ENCODE data around the gene SS18L1.
"Not testable (repeated sequence)": the region's sequence is repeated elsewhere in the genome, so short reads cannot be mapped to it uniquely, and the experiment has no call there.

SS18L1 gene

DNA sequence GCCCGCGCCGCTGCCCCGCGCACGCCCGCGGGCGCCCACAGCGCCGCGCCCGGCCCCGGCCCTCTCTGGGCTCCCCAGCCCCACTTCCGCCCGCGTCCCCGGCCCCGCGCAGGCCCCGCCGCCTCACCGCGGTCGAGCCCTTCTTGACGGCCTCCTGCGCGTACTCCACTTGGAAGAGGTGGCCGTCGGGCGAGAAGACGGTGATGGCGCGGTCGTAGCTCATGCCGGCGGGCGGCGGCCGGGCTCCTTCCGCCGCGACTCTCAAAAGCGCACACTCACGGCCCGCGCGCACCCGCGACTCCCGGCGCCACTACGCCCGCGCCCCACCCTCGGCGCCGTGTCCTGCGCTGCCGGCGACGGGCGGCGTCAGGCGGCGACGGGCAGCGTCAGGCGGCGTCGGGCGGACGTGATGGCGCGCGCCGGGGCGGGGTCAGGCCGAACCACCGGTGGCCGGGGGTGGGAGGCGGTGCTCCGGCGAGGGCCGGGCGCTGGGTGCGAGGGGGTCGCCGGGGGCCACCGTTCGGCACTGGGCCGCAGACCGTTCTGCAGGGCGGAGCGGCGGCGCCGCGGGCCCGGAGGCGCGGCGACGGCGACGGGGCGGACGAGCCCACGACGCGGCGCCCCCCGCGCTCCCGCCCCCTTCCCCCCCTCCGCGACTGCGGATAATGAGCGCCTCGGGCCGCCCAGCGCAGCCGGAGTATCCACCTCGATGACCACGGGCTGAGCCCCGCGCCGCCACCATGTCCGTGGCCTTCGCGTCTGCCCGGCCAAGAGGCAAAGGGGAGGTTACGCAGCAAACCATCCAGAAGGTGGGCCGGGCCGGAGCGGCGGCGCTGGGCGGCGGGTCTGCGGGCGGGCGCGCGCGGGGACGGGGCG is at the start of gene SS18L1, which contains the start of gene PSMA7:
TSS of gene SS18L1 (plus strand) at position 689 of the 876 bp plus-strand sequence. CDS start at position 741, 52 bp downstream.
TSS of gene PSMA7 (minus strand) at position 314 of the 876 bp plus-strand sequence. CDS start at position 223, 91 bp downstream.
- DNase-seq (ENCODE audit: low spot score), result peak; percentile 96

GRCh38 chr20:62096421-62097380 is 46.9 kb upstream of the SS18L1 start:
- no peak for DNase-seq (ENCODE audit: low spot score)

DNA sequence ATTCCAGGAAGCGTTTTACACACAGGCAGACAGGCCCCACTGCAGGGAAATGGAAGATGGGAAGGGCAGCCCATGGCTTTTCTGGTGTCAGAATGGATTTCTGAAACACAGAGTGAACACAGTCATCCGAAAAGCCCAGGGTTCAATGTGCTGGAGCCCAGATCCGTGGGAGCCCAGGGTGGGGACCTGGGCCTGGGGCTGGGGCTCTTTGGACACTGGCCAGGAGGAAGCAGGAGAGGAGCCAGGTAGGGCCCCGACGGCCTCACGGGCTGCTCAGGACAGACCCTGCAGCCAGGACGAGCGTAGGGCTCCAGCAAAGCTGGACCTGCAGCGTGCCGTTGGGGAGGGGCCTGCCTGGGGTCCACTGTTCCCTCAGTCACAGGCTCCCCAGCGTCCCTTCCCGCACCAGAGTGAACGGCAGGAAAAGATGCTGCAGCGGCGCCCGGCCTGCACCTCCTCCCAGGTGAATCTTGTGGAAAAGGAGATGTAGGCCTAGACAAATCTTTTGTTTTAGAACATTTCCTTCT is 45.6 kb upstream of the SS18L1 start:
- no peak for DNase-seq (ENCODE audit: low spot score)

DNA sequence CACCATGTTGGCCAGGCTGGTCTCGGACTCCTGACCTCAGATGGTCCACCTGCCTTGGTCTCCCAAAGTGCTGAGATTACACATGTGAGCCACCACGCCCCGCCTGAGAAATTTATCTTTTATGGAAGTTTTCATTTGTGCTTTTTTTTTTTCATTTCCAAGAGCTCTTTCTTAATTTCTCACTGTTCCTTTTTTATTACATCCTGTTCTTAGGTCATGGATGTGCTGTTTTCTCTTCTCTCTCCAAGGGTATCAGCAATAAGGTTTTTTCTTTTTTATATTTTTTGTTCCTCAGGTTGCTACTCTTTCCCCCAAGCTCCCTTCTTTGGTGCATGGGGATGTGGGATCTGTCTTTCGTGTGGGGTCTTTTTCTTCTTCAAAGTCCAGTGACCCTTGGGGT is 42.5 kb upstream of the SS18L1 start:
- DNase-seq (ENCODE audit: low spot score), result no peak

DNA sequence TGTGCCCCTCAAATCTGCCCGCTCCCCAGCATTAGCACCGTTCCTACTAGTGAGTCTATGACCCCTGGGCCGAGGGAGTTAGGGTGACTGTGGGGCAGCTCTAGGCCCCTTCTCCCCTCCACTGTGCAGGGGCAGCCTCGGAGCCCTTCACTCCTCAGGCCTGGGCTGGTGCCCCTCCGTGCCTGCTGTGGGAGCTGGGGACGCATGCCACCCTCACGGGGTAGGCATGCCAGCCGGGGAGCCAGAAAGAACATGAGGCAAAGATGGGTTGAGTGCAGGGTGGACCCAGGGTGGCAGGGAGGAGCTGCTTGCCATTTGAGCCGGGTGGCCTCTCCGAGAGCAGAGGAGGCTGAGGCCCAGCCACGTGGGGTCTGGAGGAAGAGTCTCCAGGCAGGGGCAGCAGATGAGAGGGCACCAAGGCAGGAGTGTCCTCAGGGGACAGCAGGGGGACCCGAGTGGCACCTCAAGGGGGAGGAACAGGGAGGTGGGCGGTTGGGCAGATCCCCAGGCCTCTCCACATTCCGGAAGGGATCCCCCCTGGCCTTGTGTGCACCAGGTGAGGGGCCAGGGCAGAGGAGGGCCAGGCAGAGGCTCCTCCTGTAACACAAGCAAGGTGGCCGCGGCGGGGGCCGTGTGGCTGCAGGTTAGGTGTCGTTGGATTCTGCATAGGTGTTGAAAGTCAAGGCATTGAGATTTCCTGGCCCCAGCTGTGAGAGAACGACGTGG is 39.9 kb upstream of the SS18L1 start:
- DNase-seq (ENCODE audit: low spot score), result no peak

DNA sequence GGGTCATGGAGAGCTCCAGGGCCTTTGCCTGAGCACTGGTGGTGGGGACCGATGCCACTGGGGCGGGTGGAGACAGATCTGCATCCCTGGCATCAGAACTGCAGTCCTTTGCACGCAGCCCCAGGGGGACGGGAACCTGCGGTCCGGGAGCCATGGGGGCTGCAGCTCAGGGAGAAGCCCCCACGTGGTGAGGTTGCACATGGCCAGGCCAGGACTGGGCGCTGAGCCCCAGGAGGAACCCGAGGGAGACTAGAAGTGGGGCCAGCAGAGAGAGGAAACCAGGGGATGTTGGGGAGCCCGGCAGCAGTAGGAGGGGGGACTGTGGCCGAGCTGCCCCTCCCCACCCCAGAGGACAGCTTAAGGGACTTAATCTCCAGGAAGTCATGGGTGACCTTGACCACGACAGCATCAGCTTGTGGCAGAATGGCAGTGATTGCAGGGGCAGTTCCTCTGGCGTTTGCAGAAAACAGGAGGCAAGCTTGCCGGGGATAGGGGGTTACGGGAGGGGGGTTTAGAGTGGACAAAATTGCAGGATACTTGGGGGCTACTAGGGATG is 39.3 kb upstream of the SS18L1 start:
- no peak for DNase-seq (ENCODE audit: low spot score)

- peak; percentile 47 for DNase-seq (ENCODE audit: low spot score)
These were observed 38.7 kb upstream of the SS18L1 start for GRCh38 chr20:62104791-62105345.

GRCh38 chr20:62105592-62105991 is 38.0 kb upstream of the SS18L1 start:
- no peak for DNase-seq (ENCODE audit: low spot score)

- DNase-seq (ENCODE audit: low spot score), result no peak
These were observed 32.4 kb upstream of the SS18L1 start for GRCh38 chr20:62111148-62111547.

- DNase-seq (ENCODE audit: low spot score), result no peak
These were observed 31.2 kb upstream of the SS18L1 start for GRCh38 chr20:62112368-62112767.

DNA sequence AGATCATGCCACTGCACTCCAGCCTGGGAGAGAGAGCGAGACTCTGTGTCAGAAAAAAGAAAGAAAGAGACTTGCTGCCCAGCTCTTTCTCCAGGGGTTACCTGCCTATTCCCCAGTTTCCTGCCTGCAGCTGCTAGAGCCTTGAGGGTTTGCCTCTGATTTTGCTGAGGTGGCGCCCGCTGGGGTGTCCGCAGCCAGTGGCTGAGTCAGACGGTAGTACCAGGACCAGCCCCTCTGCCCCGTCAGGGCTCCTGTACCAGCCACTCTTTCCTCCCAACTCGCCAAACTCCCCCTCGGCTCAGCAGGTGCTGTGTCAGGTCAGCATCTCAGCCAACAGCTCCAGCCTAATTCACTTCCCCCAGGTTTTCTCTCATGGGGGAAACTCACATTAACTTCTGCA is 28.7 kb upstream of the SS18L1 start:
- no peak for DNase-seq (ENCODE audit: low spot score)

DNA sequence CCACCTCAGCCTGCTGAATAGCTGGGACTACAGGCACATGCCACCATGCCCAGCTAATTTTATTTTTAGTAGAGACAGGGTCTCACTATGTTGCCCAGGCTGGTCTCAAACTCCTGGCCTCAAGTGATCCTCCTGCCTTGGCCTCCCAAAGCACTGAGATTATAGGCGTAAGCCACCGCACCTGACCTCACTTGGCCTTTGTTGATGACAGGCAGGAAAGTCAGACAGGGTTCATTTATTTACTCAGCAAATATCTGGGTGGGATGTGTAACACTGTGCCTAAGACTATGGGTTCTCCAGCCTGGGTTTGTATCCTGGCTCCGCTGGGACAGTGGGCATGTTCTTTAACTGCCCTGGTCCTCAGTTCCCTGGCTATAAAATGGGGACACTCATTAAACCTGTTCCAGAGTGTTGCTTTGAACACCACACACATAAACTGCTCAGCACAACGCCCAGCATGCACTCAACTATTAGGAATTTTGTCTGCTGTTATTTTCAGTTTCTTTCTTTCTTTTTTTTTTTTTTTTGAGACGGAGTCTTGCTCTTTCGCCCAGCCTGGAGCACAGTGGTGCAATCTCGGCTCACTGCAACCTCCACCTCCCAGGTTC is 27.7 kb upstream of the SS18L1 start:
- not testable (repeated sequence) for DNase-seq (ENCODE audit: low spot score)

GRCh38 chr20:62116558-62117361 is 26.8 kb upstream of the SS18L1 start:
- DNase-seq (ENCODE audit: low spot score), result no peak

GRCh38 chr20:62117362-62117646 is 26.3 kb upstream of the SS18L1 start:
- DNase-seq (ENCODE audit: low spot score), result no peak

DNA sequence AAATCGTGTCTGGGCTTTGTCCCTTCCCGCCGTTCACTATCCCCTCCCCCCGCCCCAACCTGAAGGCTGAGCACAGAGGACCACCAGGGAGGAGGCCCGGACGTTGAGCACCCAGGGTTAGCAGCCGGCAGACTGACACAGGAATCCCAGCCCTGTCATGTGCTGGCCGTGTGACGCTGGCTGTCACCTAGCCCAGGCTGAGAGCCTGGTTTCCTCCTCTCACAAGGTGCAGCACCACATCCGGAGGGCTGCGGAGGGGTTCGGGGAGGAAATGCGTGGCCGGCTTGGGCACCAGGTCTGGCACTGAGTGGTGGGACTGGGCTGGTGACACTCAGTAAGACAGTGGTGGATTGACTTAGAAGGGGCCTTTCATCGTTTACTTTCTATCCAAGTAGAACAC is 25.9 kb upstream of the SS18L1 start:
- no peak for DNase-seq (ENCODE audit: low spot score)

- no peak for DNase-seq (ENCODE audit: low spot score)
These were observed 25.2 kb upstream of the SS18L1 start for GRCh38 chr20:62118113-62119043.

- no peak for DNase-seq (ENCODE audit: low spot score)
These were observed 24.5 kb upstream of the SS18L1 start for GRCh38 chr20:62119115-62119514.

DNA sequence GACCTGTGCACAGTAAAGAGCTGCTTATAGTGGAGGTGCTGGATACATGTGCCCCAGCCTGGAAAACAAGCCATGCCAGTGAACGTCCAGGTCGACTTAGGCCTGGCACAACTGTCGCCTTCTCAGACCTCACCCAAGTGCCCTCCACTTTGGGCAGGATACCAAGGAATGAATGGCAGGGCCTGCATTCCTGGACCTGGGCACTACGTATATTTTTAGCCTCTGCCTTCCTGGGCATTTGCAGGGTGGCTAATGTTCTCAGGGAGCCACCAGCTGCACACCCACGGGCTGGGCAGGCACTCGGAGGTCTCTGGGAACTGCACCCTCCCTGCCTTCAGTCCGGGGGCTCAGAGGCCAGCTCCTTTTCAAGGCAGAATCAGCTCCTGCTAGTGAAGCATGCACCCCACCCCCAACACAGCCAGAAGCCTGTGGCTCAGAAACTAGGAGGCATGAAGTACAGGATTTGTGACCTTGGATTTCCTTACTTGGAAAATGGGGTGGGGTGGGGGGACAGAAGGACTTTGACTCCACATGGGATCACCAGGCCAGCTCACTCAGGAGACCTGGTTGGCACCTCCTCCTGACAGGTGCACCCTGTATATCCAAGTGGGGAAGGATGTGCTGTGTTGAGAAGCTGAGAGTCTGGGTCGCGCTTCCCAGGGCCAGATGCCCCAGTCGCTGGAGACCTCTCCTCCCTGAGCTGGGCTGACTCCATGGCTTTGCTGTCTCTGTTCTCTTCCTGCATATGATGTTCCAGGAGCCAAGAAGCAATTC is 23.8 kb upstream of the SS18L1 start:
- no peak for DNase-seq (ENCODE audit: low spot score)
